Adrenal gland (tissue), 12 donors: ENCODE data around the gene SMIM7. TPM values are rescaled to one million over a fixed set of nuclear protein-coding genes. Genes with fewer than 3 reads are reported as not detected.

ENCODE experiments used
- DNase-seq, 7 donors: peaks; one replicate each; pipeline ENCODE4 v3.0.0-alpha.2; 2019 to 2020
- H3K27ac ChIP-seq, 5 donors: fragments of 200-600 bp; sonication (generic) in 4 of 5; 1 replicate in 3 of 5; 2 replicates in 2 of 5; pipeline versions ENCODE4 v1.5.1 to v1.8.0; 2016 to 2020; ENCODE audit warnings: mild to moderate bottlenecking in 1 of 5
- H3K27me3 ChIP-seq: fragments of 200-600 bp; 2 replicates; pipeline ENCODE4 v1.8.0; 2021
- H3K36me3 ChIP-seq, 2 donors: fragments of 200-600 bp; replicated peaks in 1 of 2; 1 replicate in 1 of 2; 2 replicates in 1 of 2; pipeline versions ENCODE4 v1.5.1 to v1.8.0; 2018 to 2022
- H3K4me1 ChIP-seq, 2 donors: fragments of 200-600 bp; replicated peaks in 1 of 2; 1 replicate in 1 of 2; 2 replicates in 1 of 2; pipeline versions ENCODE4 v1.5.1 to v1.8.0; 2018 to 2021
- H3K4me3 ChIP-seq, 4 donors: fragments of 200-600 bp; sonication (generic) in 3 of 4; one replicate each; pipeline ENCODE4 v1.5.1; 2016 to 2018
- H3K9me3 ChIP-seq, 3 donors: fragments of 200-600 bp; sonication (generic) in 1 of 3; replicated peaks in 1 of 3; 1 replicate in 2 of 3; 2 replicates in 1 of 3; pipeline versions ENCODE4 v1.5.1 to v1.8.0; 2016 to 2021
- CTCF ChIP-seq, 6 experiments: fragments of 450-650 bp in 4 of 6; fragments of 200-600 bp in 2 of 6; sonication (generic) in 1 of 6; IDR thresholded peaks; 1 replicate in 5 of 6; 2 replicates in 1 of 6; pipeline versions ENCODE4 v1.5.1 to v1.8.0; 2016 to 2021; ENCODE audit warnings: antibody characterized with exemption in 6 of 6, mild to moderate bottlenecking in 2 of 6, moderate library complexity in 1 of 6
- POLR2A ChIP-seq, 2 donors: fragments of 450-650 bp; IDR thresholded peaks; one replicate each; pipeline ENCODE4 v1.6.1; 2017; ENCODE audit warnings: antibody characterized with exemption in 2 of 2, mild to moderate bottlenecking in 2 of 2, moderate library complexity in 1 of 2
- WGBS, 4 donors: extraction: QIAGEN DNeasy Blood & Tissue Kit in 2 of 4; methylation state at CpG; one replicate each; pipeline versions ENCODE4 v1.1.5 to v1.1.7; 2013 to 2017; 5-methylcytosine and 5-hydroxymethylcytosine counted together
- intact Hi-C, 2 donors: fragments of 100-400 bp; cut with DNase I; formaldehyde crosslinking; loops; one replicate each; pipeline versions ENCODE4 v1.14.1 to v1.15.0; 2022 to 2023
- polyA plus RNA-seq, 3 donors: library from polyadenylated mRNA; stranded (reverse); fragments of 200-250 nt in 2 of 3; fragments of 350-450 nt in 1 of 3; fragmentation: Illumina TruSeq in 1 of 3; extraction: RNeasy Lipid Tissue Mini Kit (QIAGEN cat#74804) in 1 of 3; gene quantifications; one replicate each; pipeline ENCODE4 v1.2.3, GENCODE V29; 2013 to 2014
- total RNA-seq, 9 donors: library from RNA; depleted of rRNA in 4 of 9; stranded (reverse); fragments of >200 nt in 4 of 9; fragments of 120-200 nt in 1 of 9; fragmentation: NEBNext Ultra II Directional in 1 of 9; extraction: Animal tissue kit (Norgen Biotek cat#: 25700) in 1 of 9; gene quantifications; one replicate each; pipeline versions ENCODE4 v1.1.0 to v1.2.4, GENCODE V29; 2013 to 2023
- donor health status: healthy with polysubstance abuse.
- donor health status: Bipolar disorder and iron deficiency.
- donor health status: DM: yes; HTN: yes; CAD: no.
- donor health status: DM: no; HTN: no; CAD: no.
- donor health status: DM: no; HTN: no; CAD: no.
- donor health status: DM: yes; HTN: yes; CAD: no.

The SMIM7 gene
- total and polyA plus RNA-seq, 12 donors, result 76.0 to 136 (median 90.6) TPM

- WGBS, 4 donors, result 81 to 91% (median 88%) methylated on average over 3 of the region's 3 CpGs
- peaks cover 21 to 47% of the 10 kb centered on the region in 2 donors for H3K4me1 ChIP-seq
- peak overlapping the region in 2 of 5 donors; percentile 7 to 72 for H3K27ac ChIP-seq
- intact Hi-C loops, result no loop called here
- TF ChIP-seq CTCF (IDR thresholded peaks at IDR 0.05) (no peak), POLR2A (IDR thresholded peaks at IDR 0.05) (no peak)
- no peak for DNase-seq
- no peak overlapping the region for H3K4me3 ChIP-seq
- no peaks in the 10 kb centered on the region for H3K9me3 ChIP-seq
- H3K27me3 ChIP-seq, result no peaks in the 10 kb centered on the region
- no peaks in the 10 kb centered on the region for H3K36me3 ChIP-seq
Measured at GRCh38 chr19:16605115-16605514, 54.8 kb downstream of the SMIM7 start.

- DNase-seq, result no peak
- H3K9me3 ChIP-seq, result no peaks in the 10 kb centered on the region
- 79 to 93% (median 90%) methylated on average over 6 of the region's 6 CpGs for whole genome bisulfite sequencing, 4 donors
- H3K36me3 ChIP-seq, result no peaks in the 10 kb centered on the region
- H3K4me3 ChIP-seq, result no peak overlapping the region
- intact Hi-C loops, result no loop called here
- TF ChIP-seq CTCF (IDR thresholded peaks at IDR 0.05) (no peak), POLR2A (IDR thresholded peaks at IDR 0.05) (no peak)
- H3K27ac ChIP-seq, result no peak overlapping the region
- H3K4me1 ChIP-seq, result peaks cover 21 to 47% of the 10 kb centered on the region in 2 donors
- no peaks in the 10 kb centered on the region for H3K27me3 ChIP-seq
Measured at GRCh38 chr19:16604615-16605014, 55.3 kb downstream of the SMIM7 start.

GRCh38 chr19:16603090-16603489 is 56.9 kb downstream of the SMIM7 start:
- Histone ChIP-seq H3K9me3 (no peaks in the 10 kb centered on the region), H3K36me3 (no peaks in the 10 kb centered on the region), H3K4me3 (no peak overlapping the region), H3K4me1 (peaks cover 15 to 43% of the 10 kb centered on the region in 2 donors), H3K27me3 (no peaks in the 10 kb centered on the region), H3K27ac (no peak overlapping the region)
- intact Hi-C loops, result no loop called here
- DNase-seq, result no peak
- no peak for TF ChIP-seq POLR2A (IDR thresholded peaks at IDR 0.05)
- no peak for TF ChIP-seq CTCF (IDR thresholded peaks at IDR 0.05)
- 64 to 77% (median 70%) methylated on average over 3 of the region's 3 CpGs for WGBS, 4 donors

- Histone ChIP-seq H3K27ac (no peak overlapping the region), H3K27me3 (no peaks in the 10 kb centered on the region), H3K36me3 (no peaks in the 10 kb centered on the region), H3K4me3 (no peak overlapping the region), H3K9me3 (no peaks in the 10 kb centered on the region), H3K4me1 (peaks cover 15 to 38% of the 10 kb centered on the region in 2 donors)
- 62 to 72% (median 67%) methylated on average over 16 to 20 of the region's 20 CpGs for WGBS, 4 donors
- no peak for TF ChIP-seq CTCF (IDR thresholded peaks at IDR 0.05)
- TF ChIP-seq POLR2A (IDR thresholded peaks at IDR 0.05), result no peak
- intact Hi-C loops, result no loop called here
- peak in 4 of 7 donors; percentile 41 to 81 (median 74) for DNase-seq
Measured at GRCh38 chr19:16601378-16602052, 58.4 kb downstream of the SMIM7 start.
